NB4 (cell line): ENCODE results near the gene THOC5.
"Not testable (repeated sequence)": the region's sequence is repeated elsewhere in the genome, so short reads cannot be mapped to it uniquely, and the experiment has no call there.

Source experiments
- DNase-seq: peaks from one replicate; pipeline ENCODE4 v3.0.0; 2010; ENCODE audit warnings: low read depth
- H3K4me3 ChIP-seq: one replicate; pipeline ENCODE4 v1.5.1; 2011; ENCODE audit warnings: mild to moderate bottlenecking, low read depth, low read length, moderate library complexity
- MYC ChIP-seq: IDR thresholded peaks from 2 replicates; pipeline ENCODE4 v1.6.1; 2011; ENCODE audit warnings: low read depth, low read length
- POLR2A ChIP-seq: IDR thresholded peaks from 2 replicates; pipeline ENCODE4 v1.6.1; 2011; ENCODE audit warnings: mild to moderate bottlenecking; ENCODE audit not compliant: insufficient read length; ENCODE audit errors: extremely low read depth
- TF ChIP-seq, protein P1 (sequence below): IDR thresholded peaks from one replicate; pipeline ENCODE4 v1.5.1; 2012; ENCODE audit warnings: low read depth, low read length
- TF ChIP-seq, protein P2 (sequence below): IDR thresholded peaks from 2 replicates; pipeline ENCODE4 v1.6.1; 2011; ENCODE audit warnings: low read depth, low read length

Gene THOC5

DNA sequence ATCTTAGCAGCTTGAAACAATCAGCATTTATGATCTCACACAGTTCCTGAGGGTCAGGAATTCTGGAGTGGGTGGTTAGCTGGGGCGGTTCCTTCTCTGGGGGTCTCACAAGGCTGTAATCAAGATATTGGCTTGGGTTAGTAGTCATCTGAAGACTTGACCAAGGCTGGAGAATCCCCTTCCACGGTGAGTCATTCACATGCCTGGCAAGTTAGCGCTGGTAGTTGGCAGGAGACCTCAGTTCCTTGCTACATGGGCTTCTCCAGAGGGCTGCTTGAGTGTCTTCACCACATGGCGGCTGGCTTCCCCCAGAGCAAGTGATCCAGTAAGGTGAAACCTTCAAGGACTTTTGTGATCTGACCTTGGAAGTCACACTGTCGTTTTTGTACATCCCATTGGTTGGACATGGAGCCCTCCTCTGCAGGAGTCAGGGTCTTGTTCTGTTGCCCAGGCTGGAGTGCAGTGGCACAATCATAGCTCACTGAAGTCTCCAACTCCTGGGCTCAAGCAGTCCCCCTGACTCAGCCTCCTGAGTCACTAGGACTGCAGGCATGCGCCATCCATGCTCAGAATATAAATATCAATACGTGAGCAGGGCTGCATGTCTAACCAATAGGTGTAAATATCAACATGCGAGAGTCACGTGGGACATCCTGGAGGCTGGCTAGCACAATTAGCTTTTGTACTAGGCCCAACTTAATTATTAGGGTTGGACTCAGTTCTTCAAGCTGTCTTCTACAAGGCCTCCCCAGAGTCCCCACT, 34.6 kb upstream of the THOC5 start:
- DNase-seq: peak; percentile 36
- TF ChIP-seq POLR2A (no peak), MYC (no peak)
- TF ChIP-seq, protein P1, sequence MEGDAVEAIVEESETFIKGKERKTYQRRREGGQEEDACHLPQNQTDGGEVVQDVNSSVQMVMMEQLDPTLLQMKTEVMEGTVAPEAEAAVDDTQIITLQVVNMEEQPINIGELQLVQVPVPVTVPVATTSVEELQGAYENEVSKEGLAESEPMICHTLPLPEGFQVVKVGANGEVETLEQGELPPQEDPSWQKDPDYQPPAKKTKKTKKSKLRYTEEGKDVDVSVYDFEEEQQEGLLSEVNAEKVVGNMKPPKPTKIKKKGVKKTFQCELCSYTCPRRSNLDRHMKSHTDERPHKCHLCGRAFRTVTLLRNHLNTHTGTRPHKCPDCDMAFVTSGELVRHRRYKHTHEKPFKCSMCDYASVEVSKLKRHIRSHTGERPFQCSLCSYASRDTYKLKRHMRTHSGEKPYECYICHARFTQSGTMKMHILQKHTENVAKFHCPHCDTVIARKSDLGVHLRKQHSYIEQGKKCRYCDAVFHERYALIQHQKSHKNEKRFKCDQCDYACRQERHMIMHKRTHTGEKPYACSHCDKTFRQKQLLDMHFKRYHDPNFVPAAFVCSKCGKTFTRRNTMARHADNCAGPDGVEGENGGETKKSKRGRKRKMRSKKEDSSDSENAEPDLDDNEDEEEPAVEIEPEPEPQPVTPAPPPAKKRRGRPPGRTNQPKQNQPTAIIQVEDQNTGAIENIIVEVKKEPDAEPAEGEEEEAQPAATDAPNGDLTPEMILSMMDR: no peak
- TF ChIP-seq, protein P2, sequence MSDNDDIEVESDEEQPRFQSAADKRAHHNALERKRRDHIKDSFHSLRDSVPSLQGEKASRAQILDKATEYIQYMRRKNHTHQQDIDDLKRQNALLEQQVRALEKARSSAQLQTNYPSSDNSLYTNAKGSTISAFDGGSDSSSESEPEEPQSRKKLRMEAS: no peak
- H3K4me3 ChIP-seq: no peak overlapping the region

DNA sequence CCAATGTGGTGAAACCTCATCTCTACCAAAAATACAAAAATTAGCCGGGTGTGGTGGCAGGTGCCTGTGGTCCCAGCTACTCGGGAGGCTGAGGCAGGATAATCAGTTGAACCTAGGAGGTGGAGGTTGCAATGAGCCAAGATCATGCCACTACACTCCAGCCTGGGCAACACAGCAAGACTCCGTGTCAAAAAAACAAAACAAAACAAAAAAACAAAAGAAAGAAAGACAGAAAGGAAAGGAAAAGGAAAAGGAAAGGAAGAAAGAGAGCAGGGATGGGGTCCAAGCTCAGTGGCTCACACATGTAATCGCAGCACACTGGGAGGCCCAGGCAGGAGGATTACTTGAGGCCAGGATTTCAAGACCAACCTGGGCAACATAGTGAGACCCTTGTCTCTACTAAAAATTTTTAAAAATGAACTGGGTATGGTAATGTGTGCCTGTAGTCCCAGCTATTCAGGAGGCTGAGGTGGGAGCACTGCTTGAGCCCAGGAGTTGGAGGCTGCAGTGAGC, 32.7 kb upstream of the THOC5 start:
- not testable (repeated sequence) for H3K4me3 ChIP-seq, DNase-seq

DNA sequence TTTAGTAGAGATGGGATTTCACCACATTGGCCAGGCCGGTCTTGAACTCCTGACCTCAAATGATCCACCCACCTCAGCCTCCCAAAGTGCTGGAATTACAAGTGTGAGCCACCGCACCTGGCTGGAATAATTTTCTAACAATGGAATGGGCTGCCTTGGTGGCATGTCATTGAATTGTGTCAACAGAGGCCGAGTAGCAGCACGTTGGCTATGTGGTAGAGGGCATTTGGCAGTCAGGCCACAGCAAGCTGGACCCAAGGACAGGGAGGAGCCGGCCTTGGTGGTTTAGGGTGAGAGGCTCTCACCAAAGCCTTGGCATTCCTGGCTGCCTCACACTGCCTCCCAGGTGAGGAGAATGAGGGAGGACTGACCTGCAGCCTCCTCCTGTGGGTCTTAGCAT, 31.4 kb upstream of the THOC5 start:
- TF ChIP-seq, protein P1: no peak
- no peak for TF ChIP-seq POLR2A
- TF ChIP-seq, protein P2: no peak
- TF ChIP-seq MYC: no peak
- DNase-seq: no peak
- no peak overlapping the region for H3K4me3 ChIP-seq

DNA sequence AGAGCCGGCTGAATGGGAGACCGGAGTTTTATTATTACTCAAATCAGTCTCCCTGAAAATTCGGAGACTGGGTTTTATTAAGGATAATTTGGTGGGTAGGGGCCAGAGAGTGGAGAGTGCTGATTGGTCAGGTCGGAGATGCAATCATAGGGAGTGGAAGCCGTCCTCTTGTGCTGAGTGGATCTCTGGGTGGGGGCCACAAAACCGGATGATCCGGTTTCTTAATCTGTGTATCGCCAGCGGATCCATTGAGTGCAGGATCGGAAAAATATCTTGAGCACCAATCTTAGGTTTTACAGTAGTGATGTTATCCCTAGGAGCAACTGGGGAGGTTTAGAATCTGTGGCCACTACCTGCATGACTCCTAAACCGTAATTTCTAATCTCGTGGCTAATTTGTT, 28.2 kb upstream of the THOC5 start:
- no peak for DNase-seq
- TF ChIP-seq, protein P2: no peak
- TF ChIP-seq, protein P1: no peak
- TF ChIP-seq POLR2A (no peak), MYC (no peak)
- H3K4me3 ChIP-seq: peak overlapping the region; percentile 55

DNA sequence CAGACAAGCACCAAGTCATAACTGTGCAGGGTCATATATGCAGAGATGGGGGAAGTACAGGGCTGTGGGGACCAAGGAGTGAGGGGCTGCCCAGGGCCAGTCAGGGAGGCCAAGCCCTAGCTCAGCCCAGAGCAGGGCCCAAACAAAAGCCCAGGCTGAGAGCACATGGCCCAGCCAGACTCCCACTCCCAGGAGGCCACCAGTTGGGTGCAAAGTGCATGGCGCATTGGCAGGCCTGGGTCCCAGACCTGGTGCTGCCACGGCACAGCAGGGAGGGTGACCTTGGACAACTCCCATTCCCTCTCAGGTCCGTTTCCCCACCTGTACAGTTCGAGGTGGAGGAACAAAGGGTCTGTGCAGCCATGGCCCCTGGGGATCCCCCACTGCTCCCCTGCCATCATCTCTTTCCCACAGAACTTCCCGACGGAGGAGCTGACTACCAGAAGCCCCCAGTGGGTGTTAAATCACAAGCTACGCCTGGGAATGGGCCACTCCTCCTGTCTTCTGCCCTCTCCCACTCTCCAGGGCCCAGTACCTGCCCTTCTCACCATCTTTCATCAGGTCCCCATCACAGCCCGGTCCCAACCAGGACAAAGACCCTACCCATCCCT, 26.7 kb upstream of the THOC5 start:
- DNase-seq: peak; percentile 26
- peak overlapping the region; percentile 69 for H3K4me3 ChIP-seq
- TF ChIP-seq, protein P1: no peak
- TF ChIP-seq, protein P2: no peak
- no peak for TF ChIP-seq POLR2A
- TF ChIP-seq MYC: no peak

DNA sequence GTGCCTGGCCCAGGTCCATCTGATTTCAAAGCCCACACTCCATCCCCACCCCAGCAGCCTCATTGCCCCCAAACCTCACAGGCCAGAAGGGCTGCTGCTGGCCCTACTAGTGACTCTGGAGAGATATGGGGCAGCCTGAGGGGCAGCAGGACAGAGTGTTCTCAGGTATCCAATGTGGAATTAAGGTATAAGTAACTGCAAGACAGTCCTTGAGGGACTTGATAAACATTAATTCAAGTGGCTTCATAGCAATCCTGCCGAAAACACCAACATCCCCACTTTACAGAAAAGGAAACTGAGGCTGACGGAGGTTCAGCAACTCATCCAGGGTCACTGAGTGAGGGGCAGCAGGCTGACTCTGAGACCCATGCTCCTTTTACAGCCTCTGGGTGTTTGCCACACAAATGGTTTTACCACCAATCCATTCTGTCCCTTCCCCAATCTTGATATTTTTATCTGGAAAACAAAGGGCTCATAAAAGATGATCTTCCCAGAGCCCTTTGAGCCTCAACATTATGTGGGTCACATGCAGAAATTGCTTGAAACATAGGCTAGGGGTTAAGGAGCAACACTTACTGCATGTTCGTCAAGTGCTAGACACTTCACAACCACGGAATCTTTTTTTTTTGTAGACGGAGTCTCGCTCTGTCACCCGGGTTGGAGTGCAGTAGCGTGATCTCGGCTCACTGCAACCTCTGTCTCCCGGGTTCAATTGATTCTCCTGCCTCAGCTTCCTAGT, 25.1 kb upstream of the THOC5 start:
- TF ChIP-seq, protein P2: no peak
- TF ChIP-seq, protein P1: no peak
- TF ChIP-seq POLR2A (no peak), MYC (no peak)
- no peak overlapping the region for H3K4me3 ChIP-seq
- DNase-seq: no peak
